Measurements from ENCODE around the gene LMF1. TPM values are rescaled to one million over a fixed set of nuclear protein-coding genes. Genes with fewer than 3 reads are reported as not detected.

The LMF1 gene
- total and polyA plus RNA-seq, 2 of the 4 experiments (the other 2 are of a cell fraction) = 7.7 to 13.1 TPM

DNA sequence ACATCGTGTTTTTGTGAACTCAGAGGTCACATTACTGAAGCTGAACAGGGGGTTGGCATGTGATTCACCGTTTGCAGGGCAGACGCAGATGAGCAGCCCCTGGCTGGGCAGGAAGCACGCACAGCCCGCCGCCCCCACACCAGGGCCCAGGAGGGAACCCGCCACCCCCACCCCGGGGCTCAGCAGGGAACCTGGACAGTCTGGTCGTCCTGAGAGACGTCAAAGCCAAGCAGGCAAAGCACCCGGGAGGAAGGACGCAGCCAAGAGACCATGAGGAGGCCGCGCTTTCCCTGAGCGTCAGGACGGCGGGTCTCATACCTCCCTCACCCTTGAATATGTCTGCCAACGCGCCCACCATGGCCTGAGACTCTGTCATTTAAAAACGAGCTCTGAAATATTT is 60.6 kb downstream of the LMF1 start:
- H3K56ac ChIP-seq (ENCODE audit: extremely low read depth, insufficient read depth, low read length) = no peak overlapping the region
- intact Hi-C loops (cut with micrococcal nuclease) = no loop called here
- H2AK5ac ChIP-seq (ENCODE audit: low read depth, low read length) = no peak overlapping the region
- no peak overlapping the region for H2BK120ac ChIP-seq (ENCODE audit: low read depth, low read length)
- H2BK20ac ChIP-seq (ENCODE audit: low read depth, low read length) = no peak overlapping the region
- TF ChIP-seq CHD1 (IDR thresholded peaks at IDR 0.05; ENCODE audit: low read depth, low read length) = no peak
- no peak for TF ChIP-seq MAFK (IDR thresholded peaks at IDR 0.05; ENCODE audit: low read depth, low read length)
- TF ChIP-seq FOS (IDR thresholded peaks at IDR 0.05; ENCODE audit: low read depth, low read length) = no peak
- TF ChIP-seq, protein P1, sequence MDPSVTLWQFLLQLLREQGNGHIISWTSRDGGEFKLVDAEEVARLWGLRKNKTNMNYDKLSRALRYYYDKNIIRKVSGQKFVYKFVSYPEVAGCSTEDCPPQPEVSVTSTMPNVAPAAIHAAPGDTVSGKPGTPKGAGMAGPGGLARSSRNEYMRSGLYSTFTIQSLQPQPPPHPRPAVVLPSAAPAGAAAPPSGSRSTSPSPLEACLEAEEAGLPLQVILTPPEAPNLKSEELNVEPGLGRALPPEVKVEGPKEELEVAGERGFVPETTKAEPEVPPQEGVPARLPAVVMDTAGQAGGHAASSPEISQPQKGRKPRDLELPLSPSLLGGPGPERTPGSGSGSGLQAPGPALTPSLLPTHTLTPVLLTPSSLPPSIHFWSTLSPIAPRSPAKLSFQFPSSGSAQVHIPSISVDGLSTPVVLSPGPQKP (IDR thresholded peaks at IDR 0.05; ENCODE audit: borderline replicate concordance, low read depth, low read length) = no peak
- TF ChIP-seq RCOR1 (IDR thresholded peaks at IDR 0.05; ENCODE audit: insufficient replicate concordance, low read length) = no peak
- no peak for TF ChIP-seq MXI1 (IDR thresholded peaks at IDR 0.05; ENCODE audit: borderline replicate concordance, low read depth, low read length)
- no peak for TF ChIP-seq MAZ (IDR thresholded peaks at IDR 0.05; ENCODE audit: borderline replicate concordance, low read depth, low read length)
- H4K91ac ChIP-seq (ENCODE audit: insufficient read depth, low read depth, low read length) = no peak overlapping the region
- no peaks in the 10 kb centered on the region; the same call in 1 of the 2 replicates for H3K9me1 ChIP-seq (ENCODE audit: insufficient read depth, low read length)
- H3K9me3 ChIP-seq (ENCODE audit: control insufficient read depth, insufficient read depth, low read length) = peaks cover 8% of the 10 kb centered on the region
- no peak overlapping the region for H3K4me2 ChIP-seq (ENCODE audit: low read depth, low read length)
- no peaks in the 10 kb centered on the region for H3K4me1 ChIP-seq (ENCODE audit: control insufficient read depth, insufficient read depth, low read length)
- H3K79me1 ChIP-seq (ENCODE audit: low read depth in 1 of 2, low read length in 2 of 2) = no peaks in the 10 kb centered on the region
- H3K9ac ChIP-seq (ENCODE audit: low read depth, low read length) = no peak overlapping the region
- H4K8ac ChIP-seq (ENCODE audit: low read depth in 2 of 2, low read length in 2 of 2) = no peak overlapping the region
- in situ Hi-C loops (cut with MboI; ENCODE audit: low sequenced_read_pairs) = no loop called here
- no peak overlapping the region for H2AFZ ChIP-seq (replicated peaks; ENCODE audit: low read length, poor library complexity)
- H3K18ac ChIP-seq (ENCODE audit: low read depth, low read length) = no peak overlapping the region
- H4K5ac ChIP-seq (ENCODE audit: low read depth, low read length) = no peak overlapping the region
- H3K27me3 ChIP-seq (ENCODE audit: control insufficient read depth, insufficient read depth, low read length) = no peaks in the 10 kb centered on the region
- H2BK5ac ChIP-seq (ENCODE audit: low read depth, low read length, poor library complexity, severe bottlenecking) = no peak overlapping the region
- CTCF ChIA-PET = no interaction called here
- no peak overlapping the region for H3K4me3 ChIP-seq (ENCODE audit: insufficient read depth, low read depth, low read length)
- no peak overlapping the region for H3K27ac ChIP-seq (ENCODE audit: insufficient read depth, low read length)
- DNase-seq (no peak), ATAC-seq (ENCODE audit: low read depth) (no peak)
- no peak overlapping the region for H2AK9ac ChIP-seq (replicated peaks; ENCODE audit: low read depth, low read length, poor library complexity)
- no peak overlapping the region for H3K14ac ChIP-seq (replicated peaks; ENCODE audit: low read depth, low read length)
- BruUV-seq (replicated peaks) = no TSS peak
- peaks cover 10% of the 10 kb centered on the region for H3K36me3 ChIP-seq (ENCODE audit: control insufficient read depth, insufficient read depth, low read length)
- WGBS, 2 experiments (ENCODE audit: extremely low coverage in 2 of 2, insufficient read length in 1 of 2) = 42% methylated on average over 6 of the region's 20 CpGs; no CpG with 5 or more reads in 1 of the 2 experiments
- POLR2A ChIA-PET (ENCODE audit: unreplicated experiment) = interaction anchor here (0.6 kb wide), 1 partner anchor 39 kb away, joined by 6 read pairs; no protein-coding TSS in a partner anchor
- no peak overlapping the region for H3K23ac ChIP-seq (ENCODE audit: low read depth, low read length)
- no peaks in the 10 kb centered on the region for H4K20me1 ChIP-seq (ENCODE audit: insufficient read depth, low read length)
- H2BK15ac ChIP-seq (ENCODE audit: low read depth, low read length) = no peak overlapping the region
- dilution Hi-C loops (cut with HindIII; ENCODE audit: low sequenced_read_pairs, unreplicated experiment) = no loop called here
- no peak overlapping the region for H3K4ac ChIP-seq (ENCODE audit: low read depth, low read length)
